LNCaP clone FGC (cell line): Measurements from ENCODE around the gene STMN1.

Experiments used
- DNase-seq: peaks from one replicate; pipeline ENCODE4 v3.0.0-alpha.2; 2011; ENCODE audit warnings: low read depth
- H3K4me3 ChIP-seq: 2 replicates; pipeline ENCODE4 v1.5.1; 2011; ENCODE audit warnings: mild to moderate bottlenecking, low read depth, low read length, control low read depth
- TF ChIP-seq, protein P1 (sequence below): IDR thresholded peaks from 2 replicates; pipeline ENCODE4 v1.5.1; 2012; ENCODE audit warnings: mild to moderate bottlenecking; ENCODE audit not compliant: control insufficient read depth, insufficient read depth; ENCODE audit errors: extremely low read depth

The STMN1 gene

DNA sequence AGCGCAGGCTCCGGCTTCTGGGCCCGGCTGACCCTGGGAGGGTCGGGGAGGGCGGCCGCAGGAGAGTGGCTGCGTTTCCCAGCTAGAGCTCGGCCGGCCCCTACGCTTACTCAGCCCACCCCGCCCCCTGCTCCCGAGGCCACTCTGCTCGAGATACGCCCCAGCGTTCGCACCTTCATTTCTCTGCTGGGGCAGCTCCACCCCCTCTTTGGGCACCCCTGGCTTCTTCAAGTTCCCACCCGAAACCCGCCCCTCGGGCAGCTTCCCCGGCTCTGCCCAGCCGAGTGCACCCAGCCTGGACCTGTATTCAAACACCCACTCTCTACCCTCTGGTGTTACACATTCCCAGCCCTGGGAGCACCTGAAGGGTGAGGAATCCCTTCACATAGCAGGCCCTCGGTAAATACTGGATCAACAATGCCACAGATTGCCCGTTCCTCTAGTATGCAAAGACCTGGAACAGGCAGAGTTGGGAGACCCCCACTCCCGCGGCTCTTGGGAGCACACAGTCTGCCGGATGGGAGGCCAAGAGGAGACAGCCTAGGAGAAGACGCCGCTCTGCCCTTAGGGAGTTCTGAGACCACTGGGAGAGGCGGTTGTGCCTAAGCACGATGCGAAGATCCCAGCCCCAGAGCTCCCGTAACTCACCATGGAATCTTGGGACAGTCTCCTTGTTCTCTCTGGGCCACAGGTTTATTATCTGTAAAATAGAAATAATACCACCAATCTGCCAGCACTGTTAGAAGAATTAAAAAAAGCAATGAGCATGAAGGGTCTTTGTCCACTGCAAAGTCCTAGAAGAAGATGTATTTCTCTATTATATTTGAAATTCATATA is 30.1 kb downstream of the STMN1 start:
- H3K4me3 ChIP-seq: no peak overlapping the region
- DNase-seq: no peak
- TF ChIP-seq, protein P1, sequence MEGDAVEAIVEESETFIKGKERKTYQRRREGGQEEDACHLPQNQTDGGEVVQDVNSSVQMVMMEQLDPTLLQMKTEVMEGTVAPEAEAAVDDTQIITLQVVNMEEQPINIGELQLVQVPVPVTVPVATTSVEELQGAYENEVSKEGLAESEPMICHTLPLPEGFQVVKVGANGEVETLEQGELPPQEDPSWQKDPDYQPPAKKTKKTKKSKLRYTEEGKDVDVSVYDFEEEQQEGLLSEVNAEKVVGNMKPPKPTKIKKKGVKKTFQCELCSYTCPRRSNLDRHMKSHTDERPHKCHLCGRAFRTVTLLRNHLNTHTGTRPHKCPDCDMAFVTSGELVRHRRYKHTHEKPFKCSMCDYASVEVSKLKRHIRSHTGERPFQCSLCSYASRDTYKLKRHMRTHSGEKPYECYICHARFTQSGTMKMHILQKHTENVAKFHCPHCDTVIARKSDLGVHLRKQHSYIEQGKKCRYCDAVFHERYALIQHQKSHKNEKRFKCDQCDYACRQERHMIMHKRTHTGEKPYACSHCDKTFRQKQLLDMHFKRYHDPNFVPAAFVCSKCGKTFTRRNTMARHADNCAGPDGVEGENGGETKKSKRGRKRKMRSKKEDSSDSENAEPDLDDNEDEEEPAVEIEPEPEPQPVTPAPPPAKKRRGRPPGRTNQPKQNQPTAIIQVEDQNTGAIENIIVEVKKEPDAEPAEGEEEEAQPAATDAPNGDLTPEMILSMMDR: no peak

- no peak for DNase-seq
- H3K4me3 ChIP-seq: no peak within 1 kb of the TSS
- TF ChIP-seq, protein P1: no peak
These were observed 30.9 kb downstream of the STMN1 start, which contains the start of gene PAQR7 for GRCh38 chr1:25875154-25875855. TSS of gene PAQR7 (minus strand) at chr1:25875708. CDS start at chr1:25863839, 11,869 bp downstream.

- H3K4me3 ChIP-seq: no peak overlapping the region
- DNase-seq: no peak
- TF ChIP-seq, protein P1: no peak
These were observed 31.5 kb downstream of the STMN1 start for GRCh38 chr1:25874635-25875153.

DNA sequence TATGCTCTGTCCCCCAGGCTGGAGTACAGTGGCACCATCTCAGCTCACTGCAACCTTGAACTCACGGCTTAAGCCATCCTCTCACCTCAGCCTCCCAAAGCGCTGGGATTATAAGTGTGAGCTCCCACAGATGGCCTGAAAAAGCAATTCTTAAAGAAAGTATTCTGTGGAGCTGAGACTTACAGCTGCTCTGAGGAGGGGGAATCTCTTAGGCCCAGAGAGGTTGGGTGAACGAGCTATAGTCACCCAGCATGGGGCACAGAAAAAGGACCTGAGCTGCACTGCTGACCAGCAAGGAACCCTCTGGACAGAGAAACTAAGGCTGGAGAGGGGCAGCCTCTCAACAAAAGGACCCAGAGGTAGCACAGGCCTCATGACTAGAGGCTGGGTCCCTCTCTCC is 32.0 kb downstream of the STMN1 start:
- no peak for DNase-seq
- no peak overlapping the region for H3K4me3 ChIP-seq
- TF ChIP-seq, protein P1: no peak

DNA sequence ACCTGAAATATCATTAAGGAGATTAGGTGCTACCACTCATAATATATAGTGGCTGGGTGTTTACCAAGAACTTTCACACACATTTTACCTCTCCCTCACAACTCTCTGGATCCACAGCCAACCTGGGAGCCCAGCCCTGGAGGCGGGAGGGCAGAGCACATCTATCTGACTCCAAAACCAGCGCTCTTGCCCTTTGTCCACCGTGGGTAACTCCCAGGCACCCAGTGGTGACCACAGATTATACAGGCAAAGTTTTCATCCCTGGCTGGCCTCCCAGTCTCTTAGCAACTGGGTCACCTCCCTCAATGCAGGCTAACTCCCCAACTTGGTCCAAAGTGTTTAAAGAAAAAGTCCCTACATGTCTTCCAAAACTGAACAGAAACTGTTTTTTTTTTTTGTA is 33.1 kb downstream of the STMN1 start:
- no peak overlapping the region for H3K4me3 ChIP-seq
- no peak for DNase-seq
- TF ChIP-seq, protein P1: no peak

DNA sequence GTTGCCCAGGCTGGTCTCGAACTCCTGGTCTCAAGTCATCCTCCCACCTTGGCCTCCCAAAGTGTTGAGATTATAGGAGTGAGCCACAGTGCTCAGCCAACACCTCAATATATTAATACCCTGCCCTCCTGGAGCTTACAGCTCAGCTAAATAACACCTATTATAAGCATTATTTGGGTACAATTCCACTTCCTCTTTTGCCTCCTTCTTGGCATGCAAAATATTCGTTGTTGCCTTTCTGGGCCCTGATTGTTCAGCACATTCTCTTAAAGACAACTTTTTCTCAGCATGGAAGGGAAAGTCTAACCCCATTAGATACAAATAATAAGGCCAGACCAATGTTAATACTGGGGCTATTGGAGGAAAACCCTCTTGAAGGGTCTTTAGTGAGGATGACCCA is 33.5 kb downstream of the STMN1 start:
- TF ChIP-seq, protein P1: no peak
- DNase-seq: no peak

More for the DNA sequence above, 33.5 kb downstream of the STMN1 start:
- H3K4me3 ChIP-seq: no peak overlapping the region
